ACC112 (cell line): Measurements from ENCODE around the gene PLXDC2.

Experiments
- H2AFZ ChIP-seq: fragments of 200-600 bp; sonication (generic); one replicate; pipeline ENCODE4 v1.6.0; 2017; ENCODE audit warnings: antibody characterized with exemption, low read length; ENCODE audit not compliant: unreplicated experiment
- H3K27ac ChIP-seq: fragments of 200-600 bp; sonication (generic); 2 replicates; pipeline ENCODE4 v1.5.1; 2014; ENCODE audit warnings: low read depth, mild to moderate bottlenecking, antibody characterized with exemption, low read length, moderate library complexity
- H3K27me3 ChIP-seq: fragments of 200-600 bp; sonication (generic); 2 replicates; pipeline ENCODE4 v1.6.1; 2014; ENCODE audit warnings: mild to moderate bottlenecking, antibody characterized with exemption, low read length, moderate library complexity, mixed read lengths; ENCODE audit not compliant: insufficient read depth
- H3K36me3 ChIP-seq: fragments of 200-600 bp; sonication (generic); 2 replicates; pipeline ENCODE4 v1.6.1; 2016; ENCODE audit warnings: mild to moderate bottlenecking, antibody characterized with exemption, low read length, moderate library complexity, mixed read lengths; ENCODE audit not compliant: insufficient read depth
- H3K4me1 ChIP-seq: fragments of 200-600 bp; sonication (generic); one replicate; pipeline ENCODE4 v1.6.1; 2016; ENCODE audit warnings: low read length, mixed read lengths; ENCODE audit not compliant: insufficient read depth, unreplicated experiment, control insufficient read depth
- H3K4me3 ChIP-seq: fragments of 200-600 bp; sonication (generic); 2 replicates; pipeline ENCODE4 v1.5.1; 2014; ENCODE audit warnings: mild to moderate bottlenecking, low read depth, low read length
- H3K79me2 ChIP-seq: fragments of 200-600 bp; sonication (generic); one replicate; pipeline ENCODE4 v1.6.0; 2016; ENCODE audit warnings: low read length; ENCODE audit not compliant: control insufficient read depth, unreplicated experiment, insufficient read depth

The PLXDC2 gene

GRCh38 chr10:20147684-20148083 is 331.5 kb downstream of the PLXDC2 start:
- H3K36me3 ChIP-seq = no peaks in the 10 kb centered on the region
- no peaks in the 10 kb centered on the region for H3K4me1 ChIP-seq
- H2AFZ ChIP-seq = no peak overlapping the region
- H3K79me2 ChIP-seq = no peaks in the 10 kb centered on the region
- H3K4me3 ChIP-seq = no peak overlapping the region
- no peak overlapping the region for H3K27ac ChIP-seq
- no peaks in the 10 kb centered on the region for H3K27me3 ChIP-seq

- Histone ChIP-seq H2AFZ (no peak overlapping the region), H3K4me3 (no peak overlapping the region), H3K36me3 (no peaks in the 10 kb centered on the region), H3K4me1 (no peaks in the 10 kb centered on the region), H3K79me2 (no peaks in the 10 kb centered on the region), H3K27ac (no peak overlapping the region), H3K27me3 (no peaks in the 10 kb centered on the region)
Observed at GRCh38 chr10:20156511-20156910, 340.3 kb downstream of the PLXDC2 start.

GRCh38 chr10:20157314-20157713 is 341.1 kb downstream of the PLXDC2 start:
- H3K79me2 ChIP-seq = no peaks in the 10 kb centered on the region

GRCh38 chr10:20158086-20158485 is 341.9 kb downstream of the PLXDC2 start:
- Histone ChIP-seq H3K79me2 (no peaks in the 10 kb centered on the region), H3K27me3 (no peaks in the 10 kb centered on the region), H2AFZ (no peak overlapping the region), H3K4me1 (no peaks in the 10 kb centered on the region), H3K4me3 (no peak overlapping the region), H3K36me3 (no peaks in the 10 kb centered on the region), H3K27ac (no peak overlapping the region)

More at GRCh38 chr10:20157314-20157713, 341.1 kb downstream of the PLXDC2 start:
- no peak overlapping the region for H3K4me3 ChIP-seq
- no peak overlapping the region for H3K27ac ChIP-seq
- no peaks in the 10 kb centered on the region for H3K27me3 ChIP-seq
- no peaks in the 10 kb centered on the region for H3K4me1 ChIP-seq
- H3K36me3 ChIP-seq = no peaks in the 10 kb centered on the region
- H2AFZ ChIP-seq = no peak overlapping the region

GRCh38 chr10:20162123-20162522 is 345.9 kb downstream of the PLXDC2 start:
- H3K4me3 ChIP-seq = no peak overlapping the region
- no peak overlapping the region for H3K27ac ChIP-seq
- no peaks in the 10 kb centered on the region for H3K4me1 ChIP-seq
- H3K79me2 ChIP-seq = no peaks in the 10 kb centered on the region
- H2AFZ ChIP-seq = no peak overlapping the region
- no peaks in the 10 kb centered on the region for H3K36me3 ChIP-seq
- H3K27me3 ChIP-seq = no peaks in the 10 kb centered on the region

- no peak overlapping the region for H3K27ac ChIP-seq
- no peak overlapping the region for H2AFZ ChIP-seq
- H3K4me1 ChIP-seq = no peaks in the 10 kb centered on the region
- H3K36me3 ChIP-seq = no peaks in the 10 kb centered on the region
- no peaks in the 10 kb centered on the region for H3K27me3 ChIP-seq
- no peak overlapping the region for H3K4me3 ChIP-seq
- H3K79me2 ChIP-seq = no peaks in the 10 kb centered on the region
Observed at GRCh38 chr10:20166096-20166675, 350.0 kb downstream of the PLXDC2 start.

- Histone ChIP-seq H3K79me2 (no peaks in the 10 kb centered on the region), H3K36me3 (no peaks in the 10 kb centered on the region), H3K27ac (no peak overlapping the region), H3K4me1 (no peaks in the 10 kb centered on the region), H2AFZ (no peak overlapping the region), H3K27me3 (no peaks in the 10 kb centered on the region), H3K4me3 (no peak overlapping the region)
Observed at GRCh38 chr10:20170661-20171060, 354.4 kb downstream of the PLXDC2 start.

GRCh38 chr10:20173046-20173445 is 356.8 kb downstream of the PLXDC2 start:
- no peak overlapping the region for H2AFZ ChIP-seq
- no peaks in the 10 kb centered on the region for H3K4me1 ChIP-seq
- H3K4me3 ChIP-seq = no peak overlapping the region
- H3K27ac ChIP-seq = no peak overlapping the region
- no peaks in the 10 kb centered on the region for H3K36me3 ChIP-seq
- H3K79me2 ChIP-seq = no peaks in the 10 kb centered on the region
- H3K27me3 ChIP-seq = no peaks in the 10 kb centered on the region

GRCh38 chr10:20175719-20176118 is 359.5 kb downstream of the PLXDC2 start:
- Histone ChIP-seq H3K27ac (no peak overlapping the region), H3K36me3 (no peaks in the 10 kb centered on the region), H2AFZ (no peak overlapping the region), H3K4me1 (no peaks in the 10 kb centered on the region), H3K4me3 (no peak overlapping the region), H3K27me3 (no peaks in the 10 kb centered on the region), H3K79me2 (no peaks in the 10 kb centered on the region)

GRCh38 chr10:20180766-20181165 is 364.5 kb downstream of the PLXDC2 start:
- H2AFZ ChIP-seq = no peak overlapping the region
- no peaks in the 10 kb centered on the region for H3K79me2 ChIP-seq
- no peaks in the 10 kb centered on the region for H3K36me3 ChIP-seq
- no peaks in the 10 kb centered on the region for H3K4me1 ChIP-seq
- no peak overlapping the region for H3K4me3 ChIP-seq
- H3K27me3 ChIP-seq = no peaks in the 10 kb centered on the region
- no peak overlapping the region for H3K27ac ChIP-seq

- Histone ChIP-seq H3K79me2 (no peaks in the 10 kb centered on the region), H2AFZ (no peak overlapping the region), H3K4me1 (no peaks in the 10 kb centered on the region), H3K4me3 (no peak overlapping the region), H3K27ac (no peak overlapping the region), H3K36me3 (no peaks in the 10 kb centered on the region), H3K27me3 (no peaks in the 10 kb centered on the region)
Observed at GRCh38 chr10:20181434-20181833, 365.2 kb downstream of the PLXDC2 start.
